Measurements from ENCODE around the gene ADAMTS18. TPM values are rescaled to one million over a fixed set of nuclear protein-coding genes. Genes with fewer than 3 reads are reported as not detected.

Gene ADAMTS18
- total RNA-seq, 1 donor from 2014 or later: 2.5 TPM

DNA sequence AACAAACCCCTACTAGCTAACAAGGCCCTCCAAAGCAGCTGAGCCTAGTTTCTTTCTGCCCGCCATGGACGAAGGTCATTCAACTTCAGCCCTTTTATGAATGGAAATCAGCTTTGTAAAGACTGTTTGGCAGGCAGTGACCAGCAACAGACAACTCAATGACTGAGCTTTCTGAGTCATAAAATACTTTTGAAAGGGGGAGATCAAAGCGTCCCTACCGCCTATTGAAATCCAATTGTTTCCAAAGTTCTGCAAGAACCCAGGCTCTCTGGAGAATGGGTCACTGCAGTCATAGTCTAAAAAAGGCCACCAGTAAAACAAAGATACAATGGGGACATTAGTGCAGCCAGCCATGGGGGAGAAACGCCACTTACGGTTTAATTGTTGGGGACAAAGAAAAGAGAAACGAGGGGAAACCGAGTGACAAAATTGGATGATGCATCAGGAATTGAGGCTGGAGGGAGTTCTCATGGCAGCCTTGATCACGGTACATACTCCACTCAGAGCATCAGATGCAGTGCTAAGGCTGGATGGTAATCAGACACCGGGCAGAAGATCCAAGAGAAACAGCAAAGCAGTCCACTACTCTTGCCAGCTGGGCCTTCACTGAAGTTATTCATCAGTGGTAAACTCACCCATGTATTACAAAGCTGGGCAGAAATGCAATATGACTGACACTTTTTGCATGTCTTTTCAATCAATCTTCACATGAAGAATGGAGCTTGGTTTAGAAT, 9.8 kb downstream of the ADAMTS18 start:
- no peak overlapping the region for H3K4me3 ChIP-seq (ENCODE audit: insufficient read depth, low read depth, low read length)

DNA sequence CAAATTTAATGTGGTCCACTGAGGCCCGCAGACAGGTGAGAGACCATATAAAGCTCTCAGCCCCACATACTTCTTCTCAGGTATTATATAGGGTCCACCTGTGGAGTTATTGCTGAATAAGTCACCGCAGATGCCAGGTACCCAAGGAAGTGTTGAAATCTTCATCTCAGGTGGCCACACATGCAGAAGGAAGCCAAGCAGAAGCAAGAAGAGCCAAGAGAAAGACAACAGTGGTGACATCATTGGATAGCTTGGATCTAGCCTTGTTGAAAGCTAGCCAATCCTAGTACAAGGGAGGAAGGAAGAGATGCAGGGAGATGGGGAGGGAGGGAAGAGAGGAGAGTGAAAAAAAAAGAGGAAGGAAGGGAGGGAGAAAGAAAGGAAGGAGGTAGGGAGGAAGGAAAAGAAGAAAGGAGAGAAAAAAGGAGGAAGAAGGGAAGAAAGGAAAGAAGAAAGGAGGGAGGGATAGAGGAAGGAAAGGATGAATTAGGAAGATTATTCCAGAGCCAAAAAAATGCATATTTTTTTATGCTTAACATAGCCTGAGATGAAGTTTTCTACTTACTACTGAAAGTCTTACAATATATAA, 12.5 kb downstream of the ADAMTS18 start:
- no peaks in the 10 kb centered on the region for H3K36me3 ChIP-seq (ENCODE audit: insufficient read depth, low read length)
- H2AFZ ChIP-seq (ENCODE audit: low read depth, low read length): no peak overlapping the region
- no peaks in the 10 kb centered on the region for H3K27me3 ChIP-seq (ENCODE audit: insufficient read depth, low read length)
- FAIRE-seq (no peak), DNase-seq (ENCODE audit: low read depth) (no peak)
- H3K36me3 Mint-ChIP-seq (ENCODE audit: low read depth, unreplicated experiment): no peaks in the 10 kb centered on the region
- peaks cover 8% of the 10 kb centered on the region for H3K4me1 ChIP-seq (ENCODE audit: insufficient read depth, low read length)
- H3K27ac Mint-ChIP-seq (ENCODE audit: unreplicated experiment): no peak overlapping the region
- no peak overlapping the region for H3K4me3 Mint-ChIP-seq (ENCODE audit: unreplicated experiment)
- peaks cover 4% of the 10 kb centered on the region for H3K9me3 Mint-ChIP-seq (ENCODE audit: unreplicated experiment)
- TF ChIP-seq EZH2 (IDR thresholded peaks at IDR 0.05; ENCODE audit: insufficient read depth, low read length): no peak
- TF ChIP-seq, protein P1, sequence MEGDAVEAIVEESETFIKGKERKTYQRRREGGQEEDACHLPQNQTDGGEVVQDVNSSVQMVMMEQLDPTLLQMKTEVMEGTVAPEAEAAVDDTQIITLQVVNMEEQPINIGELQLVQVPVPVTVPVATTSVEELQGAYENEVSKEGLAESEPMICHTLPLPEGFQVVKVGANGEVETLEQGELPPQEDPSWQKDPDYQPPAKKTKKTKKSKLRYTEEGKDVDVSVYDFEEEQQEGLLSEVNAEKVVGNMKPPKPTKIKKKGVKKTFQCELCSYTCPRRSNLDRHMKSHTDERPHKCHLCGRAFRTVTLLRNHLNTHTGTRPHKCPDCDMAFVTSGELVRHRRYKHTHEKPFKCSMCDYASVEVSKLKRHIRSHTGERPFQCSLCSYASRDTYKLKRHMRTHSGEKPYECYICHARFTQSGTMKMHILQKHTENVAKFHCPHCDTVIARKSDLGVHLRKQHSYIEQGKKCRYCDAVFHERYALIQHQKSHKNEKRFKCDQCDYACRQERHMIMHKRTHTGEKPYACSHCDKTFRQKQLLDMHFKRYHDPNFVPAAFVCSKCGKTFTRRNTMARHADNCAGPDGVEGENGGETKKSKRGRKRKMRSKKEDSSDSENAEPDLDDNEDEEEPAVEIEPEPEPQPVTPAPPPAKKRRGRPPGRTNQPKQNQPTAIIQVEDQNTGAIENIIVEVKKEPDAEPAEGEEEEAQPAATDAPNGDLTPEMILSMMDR (IDR thresholded peaks at IDR 0.05; ENCODE audit: insufficient read depth, low read depth, low read length): no peak
- H3K4me2 ChIP-seq (ENCODE audit: low read length): no peak overlapping the region
- peaks cover 10% of the 10 kb centered on the region for H3K4me1 Mint-ChIP-seq (ENCODE audit: low read depth, unreplicated experiment)
- no peak overlapping the region for H3K4me3 ChIP-seq (ENCODE audit: insufficient read depth, low read depth, low read length)
- H3K79me2 ChIP-seq (ENCODE audit: insufficient read depth, low read length): no peaks in the 10 kb centered on the region
- peaks cover 3% of the 10 kb centered on the region for H3K27me3 Mint-ChIP-seq (ENCODE audit: low read depth, unreplicated experiment)
- H3K9me3 ChIP-seq (ENCODE audit: insufficient read depth, low read depth, low read length): no peaks in the 10 kb centered on the region
- no peak overlapping the region for H3K9ac ChIP-seq (ENCODE audit: low read length)
- no peak overlapping the region for H3K27ac ChIP-seq (ENCODE audit: low read depth, low read length)
- no peaks in the 10 kb centered on the region for H4K20me1 ChIP-seq (ENCODE audit: insufficient read depth, low read length)

More for the DNA sequence above, 9.8 kb downstream of the ADAMTS18 start:
- Histone ChIP-seq H4K20me1 (ENCODE audit: insufficient read depth, low read length) (no peaks in the 10 kb centered on the region), H3K27ac (ENCODE audit: low read depth, low read length) (peak overlapping the region; percentile 51), H3K4me1 (ENCODE audit: insufficient read depth, low read length) (peaks cover 8% of the 10 kb centered on the region), H2AFZ (ENCODE audit: low read depth, low read length) (peak overlapping the region; percentile 31), H3K79me2 (ENCODE audit: insufficient read depth, low read length) (no peaks in the 10 kb centered on the region), H3K4me2 (ENCODE audit: low read length) (peak overlapping the region; percentile 46), H3K9ac (ENCODE audit: low read length) (no peak overlapping the region), H3K9me3 (ENCODE audit: insufficient read depth, low read depth, low read length) (no peaks in the 10 kb centered on the region), H3K36me3 (ENCODE audit: insufficient read depth, low read length) (no peaks in the 10 kb centered on the region), H3K27me3 (ENCODE audit: insufficient read depth, low read length) (peaks cover 3% of the 10 kb centered on the region)
- Mint-ChIP-seq H3K9me3 (ENCODE audit: unreplicated experiment) (peaks cover 2% of the 10 kb centered on the region), H3K4me3 (ENCODE audit: unreplicated experiment) (no peak overlapping the region), H3K4me1 (ENCODE audit: low read depth, unreplicated experiment) (peaks cover 5% of the 10 kb centered on the region), H3K27me3 (ENCODE audit: low read depth, unreplicated experiment) (peaks cover 3% of the 10 kb centered on the region), H3K36me3 (ENCODE audit: low read depth, unreplicated experiment) (no peaks in the 10 kb centered on the region), H3K27ac (ENCODE audit: unreplicated experiment) (no peak overlapping the region)
- FAIRE-seq (no peak), DNase-seq (ENCODE audit: low read depth) (peak; percentile 25)
- TF ChIP-seq EZH2 (IDR thresholded peaks at IDR 0.05; ENCODE audit: insufficient read depth, low read length): no peak
- TF ChIP-seq, protein P1 (IDR thresholded peaks at IDR 0.05; ENCODE audit: insufficient read depth, low read depth, low read length): no peak
